Body of pancreas (tissue), 4 donors: ENCODE measurements around the gene ADNP2. TPM values are rescaled to one million over a fixed set of nuclear protein-coding genes. Genes with fewer than 3 reads are reported as not detected.

ENCODE experiments used
- ATAC-seq: fragments of 150-250 bp; one replicate; pipeline ENCODE4 v1.9.1; 2016
- DNase-seq, 4 donors: peaks; one replicate each; pipeline ENCODE4 v3.0.0-alpha.2; 2019
- H3K27ac ChIP-seq, 4 donors: fragments of 200-600 bp; sonication (generic); 1 replicate in 3 of 4; 2 replicates in 1 of 4; pipeline versions ENCODE4 v1.5.1 to v1.6.1; 2016 to 2019; ENCODE audit warnings: mild to moderate bottlenecking in 1 of 4, mixed read lengths in 1 of 4, moderate library complexity in 1 of 4
- H3K27me3 ChIP-seq, 2 donors: fragments of 200-600 bp; sonication (generic); one replicate each; pipeline ENCODE4 v1.6.0; 2016; ENCODE audit warnings: mild to moderate bottlenecking in 1 of 2
- H3K36me3 ChIP-seq, 2 donors: fragments of 200-600 bp; sonication (generic); replicated peaks in 1 of 2; 2 replicates each; pipeline ENCODE4 v1.5.1; 2016; ENCODE audit warnings: low read depth in 2 of 2; ENCODE audit not compliant: insufficient read depth in 1 of 2
- H3K4me1 ChIP-seq: fragments of 200-600 bp; sonication (generic); one replicate; pipeline ENCODE4 v1.6.0; 2016
- H3K4me3 ChIP-seq, 2 donors: fragments of 200-600 bp; sonication (generic); 1 replicate in 1 of 2; 2 replicates in 1 of 2; pipeline ENCODE4 v1.5.1; 2016 to 2019
- H3K9me3 ChIP-seq, 3 donors: fragments of 200-600 bp; sonication (generic); 1 replicate in 2 of 3; 2 replicates in 1 of 3; pipeline ENCODE4 v1.5.1; 2016
- POLR2A ChIP-seq, 3 donors: fragments of 450-650 bp; IDR thresholded peaks; one replicate each; pipeline ENCODE4 v1.6.1; 2016; ENCODE audit warnings: antibody characterized with exemption in 3 of 3, mild to moderate bottlenecking in 2 of 3
- WGBS, 2 donors: methylation state at CpG; one replicate each; pipeline ENCODE4 v1.1.5; 2017; 5-methylcytosine and 5-hydroxymethylcytosine counted together
- intact Hi-C: fragments of 100-400 bp; cut with DNase I; formaldehyde crosslinking; loops from one replicate; pipeline ENCODE4 v1.15.1; 2023
- total RNA-seq, 2 donors: library from RNA; depleted of rRNA; stranded (reverse); fragments of >200 nt; gene quantifications; one replicate each; pipeline ENCODE4 v1.1.0, GENCODE V29; 2016
- TF ChIP-seq, protein P1 (sequence below), 7 experiments: fragments of 450-650 bp in 4 of 7; fragments of 200-600 bp in 3 of 7; sonication (generic) in 3 of 7; IDR thresholded peaks; one replicate each; pipeline ENCODE4 v1.5.1; 2016 to 2019; ENCODE audit warnings: antibody characterized with exemption in 7 of 7

ADNP2 gene
- total RNA-seq, 2 donors from 2014 or later = 7.0 to 9.2 TPM

DNA sequence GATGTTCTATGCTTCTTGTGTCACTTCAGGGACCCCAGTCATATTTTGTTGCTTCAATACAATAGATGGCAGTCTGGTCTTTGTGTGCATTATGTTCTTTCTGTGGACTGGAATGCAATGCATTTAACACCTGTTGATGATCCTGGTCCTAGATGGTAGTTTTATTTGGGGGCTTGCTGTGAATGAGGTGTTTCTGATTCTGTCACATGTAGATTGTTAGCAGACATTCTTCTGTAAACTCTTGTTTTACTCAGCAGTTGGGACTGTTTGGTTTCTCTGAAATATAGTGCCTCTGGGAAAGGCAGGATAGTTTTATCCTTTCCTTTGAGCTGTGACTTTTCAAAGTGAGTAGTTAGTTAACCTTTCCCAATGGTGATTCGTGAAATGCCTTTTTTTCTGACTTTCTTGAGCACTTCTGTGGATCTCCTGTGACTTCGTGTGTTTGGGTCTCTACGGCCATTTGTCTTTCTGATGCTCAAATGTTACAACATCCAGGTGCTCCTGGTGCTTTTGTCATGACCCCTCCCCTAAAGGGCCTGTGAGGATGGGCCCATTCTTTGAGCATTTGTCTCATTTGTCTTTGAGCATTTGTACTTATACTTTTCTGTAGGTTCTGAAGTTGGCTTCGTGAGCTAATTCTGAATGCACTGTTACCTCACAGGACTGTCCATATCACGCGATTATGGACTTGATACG lies 20.8 kb downstream of the ADNP2 start:
- no peaks in the 10 kb centered on the region for H3K27me3 ChIP-seq
- no peaks in the 10 kb centered on the region for H3K9me3 ChIP-seq
- H3K4me1 ChIP-seq = no peaks in the 10 kb centered on the region
- intact Hi-C loops = no loop called here
- no peaks in the 10 kb centered on the region for H3K36me3 ChIP-seq
- 65 to 98% methylated on average over 7 of the region's 7 CpGs for WGBS, 2 donors
- DNase-seq = no peak
- TF ChIP-seq, protein P1, sequence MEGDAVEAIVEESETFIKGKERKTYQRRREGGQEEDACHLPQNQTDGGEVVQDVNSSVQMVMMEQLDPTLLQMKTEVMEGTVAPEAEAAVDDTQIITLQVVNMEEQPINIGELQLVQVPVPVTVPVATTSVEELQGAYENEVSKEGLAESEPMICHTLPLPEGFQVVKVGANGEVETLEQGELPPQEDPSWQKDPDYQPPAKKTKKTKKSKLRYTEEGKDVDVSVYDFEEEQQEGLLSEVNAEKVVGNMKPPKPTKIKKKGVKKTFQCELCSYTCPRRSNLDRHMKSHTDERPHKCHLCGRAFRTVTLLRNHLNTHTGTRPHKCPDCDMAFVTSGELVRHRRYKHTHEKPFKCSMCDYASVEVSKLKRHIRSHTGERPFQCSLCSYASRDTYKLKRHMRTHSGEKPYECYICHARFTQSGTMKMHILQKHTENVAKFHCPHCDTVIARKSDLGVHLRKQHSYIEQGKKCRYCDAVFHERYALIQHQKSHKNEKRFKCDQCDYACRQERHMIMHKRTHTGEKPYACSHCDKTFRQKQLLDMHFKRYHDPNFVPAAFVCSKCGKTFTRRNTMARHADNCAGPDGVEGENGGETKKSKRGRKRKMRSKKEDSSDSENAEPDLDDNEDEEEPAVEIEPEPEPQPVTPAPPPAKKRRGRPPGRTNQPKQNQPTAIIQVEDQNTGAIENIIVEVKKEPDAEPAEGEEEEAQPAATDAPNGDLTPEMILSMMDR (IDR thresholded peaks at IDR 0.05) = no peak
- no peak for TF ChIP-seq POLR2A (IDR thresholded peaks at IDR 0.05)
- no peak overlapping the region for H3K4me3 ChIP-seq
- H3K27ac ChIP-seq = no peak overlapping the region
- no peak for ATAC-seq

GRCh38 chr18:80130555-80130954 lies 21.5 kb downstream of the ADNP2 start:
- Histone ChIP-seq H3K36me3 (peaks cover 0 to 2% of the 10 kb centered on the region in 2 donors), H3K27ac (no peak overlapping the region), H3K27me3 (no peaks in the 10 kb centered on the region), H3K4me3 (no peak overlapping the region), H3K9me3 (no peaks in the 10 kb centered on the region), H3K4me1 (no peaks in the 10 kb centered on the region)
- DNase-seq (no peak), ATAC-seq (no peak)
- TF ChIP-seq, protein P1 (IDR thresholded peaks at IDR 0.05) = no peak
- TF ChIP-seq POLR2A (IDR thresholded peaks at IDR 0.05) = no peak
- intact Hi-C loops = no loop called here
- WGBS, 2 donors = 70 to 95% methylated on average over 5 of the region's 5 CpGs

GRCh38 chr18:80132180-80132812 lies 23.2 kb downstream of the ADNP2 start:
- TF ChIP-seq, protein P1 (IDR thresholded peaks at IDR 0.05) = no peak
- TF ChIP-seq POLR2A (IDR thresholded peaks at IDR 0.05) = no peak
- Histone ChIP-seq H3K4me3 (no peak overlapping the region), H3K4me1 (no peaks in the 10 kb centered on the region), H3K27ac (no peak overlapping the region), H3K9me3 (no peaks in the 10 kb centered on the region), H3K36me3 (peaks cover 0 to 17% of the 10 kb centered on the region in 2 donors), H3K27me3 (no peaks in the 10 kb centered on the region)
- DNase-seq (no peak), ATAC-seq (no peak)
- intact Hi-C loops = no loop called here
- 86% methylated on average over 3 of the region's 3 CpGs for WGBS, 2 donors

- Histone ChIP-seq H3K27ac (no peak overlapping the region), H3K36me3 (peaks cover 0 to 25% of the 10 kb centered on the region in 2 donors), H3K27me3 (no peaks in the 10 kb centered on the region), H3K9me3 (no peaks in the 10 kb centered on the region), H3K4me3 (no peak overlapping the region), H3K4me1 (no peaks in the 10 kb centered on the region)
- no peak for ATAC-seq
- no peak for DNase-seq
- WGBS, 2 donors = 30 to 31% methylated on average over 1 of the region's 1 CpG
- TF ChIP-seq, protein P1 (IDR thresholded peaks at IDR 0.05) = no peak
- TF ChIP-seq POLR2A (IDR thresholded peaks at IDR 0.05) = no peak
- intact Hi-C loops = no loop called here
These were observed 24.1 kb downstream of the ADNP2 start for GRCh38 chr18:80133124-80133523.
